Heart left ventricle (tissue), 16 donors: ENCODE measurements around the gene SYPL1. TPM values are rescaled to one million over a fixed set of nuclear protein-coding genes. Genes with fewer than 3 reads are reported as not detected.
"Not testable (repeated sequence)": the region's sequence is repeated elsewhere in the genome, so short reads cannot be mapped to it uniquely, and the experiment has no call there.

Experiments
- ATAC-seq, 4 donors: fragments of 200-7000 bp; cut with Tn5 transposase; one replicate each; pipeline ENCODE4 v1.9.1; 2020 to 2022; ENCODE audit warnings: moderate library complexity in 4 of 4, mild to moderate bottlenecking in 3 of 4, moderate number of reproducible peaks in 1 of 4
- DNase-seq, 5 donors: peaks; one replicate each; pipeline ENCODE4 v3.0.0-alpha.2; 2020
- H3K27ac ChIP-seq, 12 donors: fragments of 200-600 bp; sonication (generic) in 4 of 12; one replicate each; pipeline versions ENCODE4 v1.5.0 to v1.8.0; 2016 to 2022; ENCODE audit warnings: mild to moderate bottlenecking in 2 of 12
- H3K27me3 ChIP-seq, 9 donors: fragments of 200-600 bp; sonication (generic) in 2 of 9; one replicate each; pipeline versions ENCODE4 v1.5.1 to v1.8.0; 2016 to 2022; ENCODE audit warnings: mild to moderate bottlenecking in 3 of 9
- H3K36me3 ChIP-seq, 9 donors: fragments of 200-600 bp; sonication (generic) in 2 of 9; one replicate each; pipeline versions ENCODE4 v1.5.0 to v1.8.0; 2018 to 2022; ENCODE audit warnings: mild to moderate bottlenecking in 2 of 9
- H3K4me1 ChIP-seq, 12 donors: fragments of 200-600 bp; sonication (generic) in 4 of 12; one replicate each; pipeline versions ENCODE4 v1.5.0 to v1.8.0; 2016 to 2022; ENCODE audit warnings: mild to moderate bottlenecking in 3 of 12
- H3K4me3 ChIP-seq, 12 donors: fragments of 200-600 bp; sonication (generic) in 4 of 12; one replicate each; pipeline versions ENCODE4 v1.5.0 to v1.8.0; 2017 to 2022; ENCODE audit warnings: mild to moderate bottlenecking in 9 of 12, moderate library complexity in 4 of 12
- H3K9me3 ChIP-seq, 12 donors: fragments of 200-600 bp; sonication (generic) in 4 of 12; one replicate each; pipeline versions ENCODE4 v1.5.0 to v1.8.0; 2016 to 2022; ENCODE audit warnings: mild to moderate bottlenecking in 1 of 12
- POLR2A ChIP-seq, 2 donors: fragments of 450-650 bp; IDR thresholded peaks; one replicate each; pipeline ENCODE4 v1.6.1; 2017; ENCODE audit warnings: antibody characterized with exemption in 2 of 2, mild to moderate bottlenecking in 2 of 2, moderate library complexity in 2 of 2
- WGBS, 4 donors: extraction: QIAGEN DNeasy Blood & Tissue Kit in 2 of 4; methylation state at CpG; one replicate each; pipeline versions ENCODE4 v1.1.5 to v1.1.7; 2013 to 2018; 5-methylcytosine and 5-hydroxymethylcytosine counted together
- intact Hi-C, 10 donors: fragments of 100-400 bp; cut with DNase I; formaldehyde crosslinking; loops; one replicate each; pipeline versions ENCODE4 v1.11.1 to v1.14.2; 2022
- polyA plus RNA-seq, 2 donors: library from polyadenylated mRNA; stranded (reverse); fragments of 200-250 nt; gene quantifications; one replicate each; pipeline ENCODE4 v1.2.3, GENCODE V29; 2013
- total RNA-seq, 9 donors: library from RNA; depleted of rRNA in 2 of 9; stranded (reverse); fragments of >200 nt in 2 of 9; fragmentation: NEBNext Ultra II Directional in 3 of 9; extraction: Animal tissue kit (Norgen Biotek cat#: 25700) in 3 of 9; gene quantifications; one replicate each; pipeline versions ENCODE4 v1.1.0 to v1.2.4, GENCODE V29; 2016 to 2023
- TF ChIP-seq, protein P1 (sequence below), 12 donors: fragments of 200-600 bp; sonication (generic) in 4 of 12; IDR thresholded peaks; one replicate each; pipeline versions ENCODE4 v1.5.0 to v1.8.0; 2018 to 2022; ENCODE audit warnings: antibody characterized with exemption in 12 of 12, mild to moderate bottlenecking in 5 of 12
- donor health status: ischemic (EF 13 %, LVEDD 7.1; RV severe dilation, severe dysfunction).
- donor health status: healthy with polysubstance abuse.
- donor health status: DM: no; HTN: yes; CAD: no.
- donor health status: DM: no; HTN: no; CAD: no.
- donor health status: ischemic (EF 25% LVEDD 6.9; RV normal size, moderate dysfunction).
- donor health status: ischemic (EF 25% LVEDD 5.7; RV mildly dilated, moderate dysfunction).
- donor health status: healthy.
- donor health status: DM: yes; HTN: yes; CAD: no.
- donor health status: ischemic (EF 35%, LVEDD 5.7; RV mildly dilated, moderate dysfunction).
- donor health status: nonischemic (EF 11% LVEDD 7.7; RV severe dilation, severe dysfunction).
- donor health status: DM: yes; HTN: yes; CAD: no.
- donor health status: PGD.
- donor health status: ischemic (EF 29% LVEDD 5.4; RV normal size, mild dysfunction).
- donor health status: nonischemic (EF 23%, LVEDD 6.1; RV moderate dilation, normal function).

SYPL1 gene
- total and polyA plus RNA-seq, 11 donors, result 70.6 to 99.8 (median 78.5) TPM

DNA sequence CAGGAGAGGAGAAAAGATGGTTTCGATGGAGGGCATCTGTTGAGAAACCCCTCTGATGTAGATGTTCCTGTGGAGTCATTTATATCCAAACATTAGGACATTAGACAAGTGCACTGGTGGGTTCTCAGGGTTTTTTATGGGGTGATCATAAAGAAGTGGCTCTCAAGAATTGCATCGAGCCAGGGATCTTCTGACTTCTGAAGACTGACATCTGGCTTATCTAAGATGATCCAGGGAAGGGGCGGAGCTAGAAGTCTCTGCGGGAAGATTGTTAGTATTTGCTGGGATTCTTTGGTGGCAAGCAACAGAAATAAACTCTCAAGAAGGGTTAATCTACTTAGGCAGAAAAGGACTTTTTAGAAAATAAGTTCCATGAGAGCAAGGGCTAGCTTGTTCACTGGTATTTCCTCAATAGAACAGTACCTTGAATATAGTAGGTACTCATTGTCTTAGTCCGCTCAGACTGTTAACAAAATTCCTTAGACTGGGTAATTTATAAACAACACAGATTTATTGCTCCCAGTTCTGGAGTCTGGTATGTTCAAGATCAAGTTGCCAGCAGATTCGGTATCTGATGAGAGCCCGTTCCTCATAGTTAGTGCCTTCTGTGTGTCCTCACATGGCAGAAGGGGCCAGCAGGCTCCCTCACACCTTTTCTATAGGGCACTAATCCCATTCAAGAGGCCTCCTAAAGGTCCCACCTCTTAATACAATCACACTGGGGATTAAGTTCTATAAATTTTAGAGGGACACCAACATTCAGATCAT lies 28.5 kb upstream of the SYPL1 start:
- TF ChIP-seq, protein P1, sequence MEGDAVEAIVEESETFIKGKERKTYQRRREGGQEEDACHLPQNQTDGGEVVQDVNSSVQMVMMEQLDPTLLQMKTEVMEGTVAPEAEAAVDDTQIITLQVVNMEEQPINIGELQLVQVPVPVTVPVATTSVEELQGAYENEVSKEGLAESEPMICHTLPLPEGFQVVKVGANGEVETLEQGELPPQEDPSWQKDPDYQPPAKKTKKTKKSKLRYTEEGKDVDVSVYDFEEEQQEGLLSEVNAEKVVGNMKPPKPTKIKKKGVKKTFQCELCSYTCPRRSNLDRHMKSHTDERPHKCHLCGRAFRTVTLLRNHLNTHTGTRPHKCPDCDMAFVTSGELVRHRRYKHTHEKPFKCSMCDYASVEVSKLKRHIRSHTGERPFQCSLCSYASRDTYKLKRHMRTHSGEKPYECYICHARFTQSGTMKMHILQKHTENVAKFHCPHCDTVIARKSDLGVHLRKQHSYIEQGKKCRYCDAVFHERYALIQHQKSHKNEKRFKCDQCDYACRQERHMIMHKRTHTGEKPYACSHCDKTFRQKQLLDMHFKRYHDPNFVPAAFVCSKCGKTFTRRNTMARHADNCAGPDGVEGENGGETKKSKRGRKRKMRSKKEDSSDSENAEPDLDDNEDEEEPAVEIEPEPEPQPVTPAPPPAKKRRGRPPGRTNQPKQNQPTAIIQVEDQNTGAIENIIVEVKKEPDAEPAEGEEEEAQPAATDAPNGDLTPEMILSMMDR (IDR thresholded peaks at IDR 0.05), result no peak
- Histone ChIP-seq H3K9me3 (peaks cover 0 to 5% (median 0%) of the 10 kb centered on the region in 12 donors), H3K27ac (peak overlapping the region in 11 of 12 donors; percentile 3 to 84 (median 75)), H3K27me3 (no peaks in the 10 kb centered on the region), H3K36me3 (no peaks in the 10 kb centered on the region), H3K4me1 (peaks cover 0 to 16% (median 12%) of the 10 kb centered on the region in 12 donors), H3K4me3 (no peak overlapping the region)
- 85 to 88% (median 87%) methylated on average over 7 of the region's 7 CpGs for WGBS, 4 donors
- ATAC-seq (no peak), DNase-seq (no peak)
- intact Hi-C loops, result no loop called here

DNA sequence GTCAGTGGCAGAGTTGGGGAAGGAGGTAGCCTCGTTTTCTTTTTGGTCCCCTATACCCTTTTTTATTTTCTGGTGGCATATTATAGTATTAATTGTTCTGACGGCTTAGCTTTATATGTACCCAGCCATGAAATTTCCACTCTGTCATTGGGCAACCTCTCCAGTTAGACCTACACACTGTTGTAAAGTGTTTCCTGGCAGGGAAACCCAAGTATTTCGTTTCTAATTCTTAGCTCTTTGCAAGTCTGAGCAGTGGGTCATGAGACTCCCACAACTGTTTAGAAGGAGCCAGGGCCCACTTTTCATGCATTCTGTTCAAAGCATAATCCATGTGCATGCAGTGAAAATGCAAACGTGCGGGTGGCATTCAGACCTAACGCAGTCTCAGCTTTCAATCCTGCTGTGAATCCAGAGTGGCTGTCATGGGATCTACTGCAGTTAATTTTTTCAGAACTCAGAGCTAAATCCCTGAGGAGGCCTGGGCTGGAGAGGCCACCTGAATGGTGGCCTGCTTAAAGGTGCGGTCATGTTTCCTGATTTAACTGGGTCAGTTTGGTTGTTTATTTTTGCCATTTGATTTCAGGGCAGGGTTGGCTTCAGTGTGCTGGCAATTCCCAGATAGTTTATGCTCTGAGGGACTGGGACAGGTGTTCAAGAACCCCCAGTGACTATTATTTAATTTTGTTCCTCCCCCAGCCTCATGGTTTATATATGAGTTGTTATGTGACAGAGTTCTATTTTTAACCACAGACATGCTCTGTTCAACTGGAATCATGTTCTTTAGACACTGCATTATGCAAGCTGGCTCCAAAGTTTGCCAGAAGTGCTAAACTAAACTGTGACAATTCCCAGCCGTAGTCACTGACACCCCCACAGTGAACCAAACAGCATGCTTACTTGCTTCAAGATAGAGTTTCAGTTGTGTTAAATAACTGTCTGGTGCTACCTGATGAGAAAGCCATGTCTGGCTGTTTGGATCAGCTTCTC lies 27.4 kb upstream of the SYPL1 start:
- 57 to 63% (median 57%) methylated on average over 8 of the region's 8 CpGs for WGBS, 4 donors

DNA sequence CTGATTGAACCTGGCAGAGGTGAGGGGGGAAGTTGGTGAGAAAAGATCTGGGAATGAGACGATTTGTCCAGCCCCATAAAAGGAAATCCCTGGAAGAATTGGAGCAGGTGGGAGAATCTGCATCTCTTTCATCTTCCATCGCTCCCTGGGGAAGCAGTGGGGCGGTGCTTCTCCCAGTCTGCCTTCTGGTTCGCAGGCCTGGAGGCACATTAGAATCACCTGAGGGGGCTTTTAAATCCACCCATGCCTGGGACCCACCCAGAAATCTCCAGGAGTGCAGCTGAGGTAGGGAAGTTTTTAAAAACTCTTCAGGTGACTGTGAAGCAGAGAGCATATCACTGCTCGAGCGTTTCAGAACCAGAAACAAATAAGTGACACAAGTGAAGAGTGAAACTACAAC lies 26.7 kb upstream of the SYPL1 start:
- DNase-seq (no peak), ATAC-seq (no peak)
- peaks cover 0 to 16% (median 12%) of the 10 kb centered on the region in 12 donors for H3K4me1 ChIP-seq
- TF ChIP-seq POLR2A (IDR thresholded peaks at IDR 0.05), result no peak
- TF ChIP-seq, protein P1 (IDR thresholded peaks at IDR 0.05), result no peak
- no peak overlapping the region for H3K4me3 ChIP-seq
- peaks cover 0 to 5% (median 0%) of the 10 kb centered on the region in 12 donors for H3K9me3 ChIP-seq
- peak overlapping the region in 8 of 12 donors; percentile 30 to 84 (median 76) for H3K27ac ChIP-seq
- intact Hi-C loops, result no loop called here
- 72 to 84% (median 82%) methylated on average over 6 of the region's 6 CpGs for WGBS, 4 donors
- no peaks in the 10 kb centered on the region for H3K27me3 ChIP-seq
- H3K36me3 ChIP-seq, result no peaks in the 10 kb centered on the region

More for the DNA sequence above, 27.4 kb upstream of the SYPL1 start:
- Histone ChIP-seq H3K27ac (peak overlapping the region in 11 of 12 donors; percentile 3 to 84 (median 75)), H3K36me3 (no peaks in the 10 kb centered on the region), H3K27me3 (no peaks in the 10 kb centered on the region), H3K4me1 (peaks cover 0 to 16% (median 12%) of the 10 kb centered on the region in 12 donors), H3K9me3 (peaks cover 0 to 5% (median 0%) of the 10 kb centered on the region in 12 donors), H3K4me3 (no peak overlapping the region)
- ATAC-seq (peak; percentile 86 to 95 (median 89)), DNase-seq (peak in 3 of 5 donors; percentile 34 to 52 (median 41))
- TF ChIP-seq, protein P1 (IDR thresholded peaks at IDR 0.05), result no peak
- TF ChIP-seq POLR2A (IDR thresholded peaks at IDR 0.05), result no peak
- intact Hi-C loops, result no loop called here

DNA sequence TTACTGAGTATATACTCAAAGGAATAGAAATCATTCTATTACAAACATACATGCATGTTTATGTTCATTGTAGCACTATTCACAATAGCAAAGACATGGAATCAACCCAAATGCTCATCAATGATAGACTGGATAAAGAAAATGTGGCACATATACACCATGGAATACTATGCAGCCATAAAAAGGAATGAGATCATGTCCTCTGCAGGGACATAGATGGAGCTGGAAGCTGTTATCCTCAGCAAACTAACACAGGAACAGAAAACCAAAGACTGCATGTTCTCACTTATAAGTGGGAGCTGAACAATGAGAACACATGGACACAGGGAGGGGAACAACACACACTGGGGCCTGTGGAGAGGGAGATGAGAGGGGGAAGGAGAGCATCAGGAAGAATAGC lies 26.1 kb upstream of the SYPL1 start:
- DNase-seq, H3K36me3 ChIP-seq, ATAC-seq, H3K9me3 ChIP-seq, H3K27me3 ChIP-seq, H3K27ac ChIP-seq, H3K4me3 ChIP-seq, intact Hi-C loops: not testable (repeated sequence)
- peaks cover 0 to 16% (median 12%) of the 10 kb centered on the region in 12 donors for H3K4me1 ChIP-seq
